H1 (cell line): Measurements from ENCODE around the gene OGDH. TPM values are rescaled to one million over a fixed set of nuclear protein-coding genes. Genes with fewer than 3 reads are reported as not detected.

Experiments
- CTCF ChIA-PET: fragments of 300-600 bp; sonication (Branson Sonifier 250); formaldehyde crosslinking; loops from one replicate; lab custom pipeline; 2021; ENCODE audit not compliant: partially characterized antibody; lab: Charles Lee
- POLR2A ChIA-PET: fragments of 300-600 bp; sonication (Branson Sonifier 250); formaldehyde crosslinking; loops from one replicate; lab custom pipeline; 2021; ENCODE audit warnings: inconsistent platforms; ENCODE audit not compliant: partially characterized antibody; lab: Charles Lee
- DNase-seq, 2 experiments: peaks; one replicate each; pipeline versions ENCODE4 v3.0.0 to v3.0.0-alpha.2; 2010 to 2022; ENCODE audit warnings: low spot score in 2 of 2, low read depth in 1 of 2, mixed read lengths in 1 of 2
- FAIRE-seq: peaks from 2 replicates; lab custom pipeline; 2011; peaks lifted over from hg19 to GRCh38; lab: Jason Lieb, UNC
- H2AFZ ChIP-seq: 2 replicates; pipeline ENCODE4 v1.8.1; 2012; ENCODE audit warnings: low read length, inconsistent platforms
- H2AK5ac ChIP-seq: 2 replicates; pipeline ENCODE4 v1.6.1; 2013; ENCODE audit warnings: low read depth, low read length
- H2BK120ac ChIP-seq: replicated peaks from 2 replicates; pipeline ENCODE3; 2013; ENCODE audit warnings: low read depth, low read length, inconsistent platforms
- H2BK12ac ChIP-seq: 2 replicates; pipeline ENCODE4 v1.6.1; 2013; ENCODE audit warnings: low read depth, low read length
- H2BK15ac ChIP-seq: 2 replicates; pipeline ENCODE4 v1.6.1; 2013; ENCODE audit warnings: low read length
- H2BK20ac ChIP-seq: 2 replicates; pipeline ENCODE4 v1.6.1; 2013; ENCODE audit warnings: low read length
- H2BK5ac ChIP-seq: 2 replicates; pipeline ENCODE4 v1.6.1; 2013; ENCODE audit warnings: low read depth, low read length
- H3K14ac ChIP-seq: 2 replicates; pipeline ENCODE4 v1.6.1; 2013; ENCODE audit warnings: inconsistent platforms; ENCODE audit not compliant: insufficient read length
- H3K18ac ChIP-seq: 2 replicates; pipeline ENCODE4 v1.6.1; 2013; ENCODE audit warnings: low read length; ENCODE audit errors: extremely low read depth
- H3K23ac ChIP-seq: 2 replicates; pipeline ENCODE4 v1.6.1; 2013; ENCODE audit warnings: inconsistent platforms; ENCODE audit not compliant: insufficient read length
- H3K23me2 ChIP-seq: 2 replicates; pipeline ENCODE4 v1.6.1; 2013; ENCODE audit warnings: low read depth, low read length
- H3K27ac ChIP-seq: 2 replicates; pipeline ENCODE4 v1.6.1; 2011; ENCODE audit warnings: low read depth, low read length, inconsistent platforms
- H3K27me3 ChIP-seq, 4 experiments: replicated peaks in 1 of 4; 1 replicate in 1 of 4; 2 replicates in 3 of 4; pipeline versions ENCODE4 v1.6.1 to v1.8.1; 2011 to 2013; ENCODE audit warnings: low read length in 3 of 4, mild to moderate bottlenecking in 3 of 4, inconsistent platforms in 2 of 4, mixed read lengths in 2 of 4, moderate library complexity in 1 of 4; ENCODE audit not compliant: control insufficient read depth in 3 of 4, insufficient read depth in 3 of 4; ENCODE audit errors: extremely low read depth in 1 of 4
- H3K36me3 ChIP-seq, 4 experiments: 2 replicates each; pipeline versions ENCODE4 v1.6.1 to v1.8.1; 2011 to 2013; ENCODE audit warnings: mild to moderate bottlenecking in 4 of 4, low read length in 3 of 4, moderate library complexity in 2 of 4, control low read depth in 1 of 4, inconsistent platforms in 1 of 4; ENCODE audit not compliant: insufficient read depth in 4 of 4, control insufficient read depth in 2 of 4
- H3K4ac ChIP-seq: replicated peaks from 2 replicates; pipeline ENCODE3; 2013; ENCODE audit warnings: low read length, low read depth, mixed read lengths, inconsistent platforms; ENCODE audit not compliant: insufficient read length
- H3K4me1 ChIP-seq, 4 experiments: replicated peaks in 1 of 4; 1 replicate in 1 of 4; 2 replicates in 3 of 4; pipeline versions ENCODE4 v1.6.1 to v1.8.1; 2011 to 2013; ENCODE audit warnings: low read length in 3 of 4, inconsistent platforms in 2 of 4, mixed read lengths in 1 of 4; ENCODE audit not compliant: insufficient read depth in 4 of 4, control insufficient read depth in 3 of 4
- H3K4me2 ChIP-seq, 2 experiments: 2 replicates each; pipeline versions ENCODE4 v1.6.1 to v1.8.1; 2011 to 2013; ENCODE audit warnings: low read depth in 2 of 2, low read length in 2 of 2, control low read depth in 1 of 2, inconsistent platforms in 1 of 2, mild to moderate bottlenecking in 1 of 2; ENCODE audit not compliant: insufficient read depth in 1 of 2
- H3K4me3 ChIP-seq, 4 experiments: fragments of 200-600, 300-600 bp in 1 of 4; sonication (generic), shearing (Covaris generic), sonication (Bioruptor Twin) in 1 of 4; 2 replicates each; pipeline versions ENCODE4 v1.5.1 to v1.8.1; 2011 to 2016; ENCODE audit warnings: low read length in 4 of 4, low read depth in 3 of 4, control low read depth in 2 of 4, inconsistent platforms in 2 of 4, mild to moderate bottlenecking in 2 of 4, mixed read lengths in 1 of 4, moderate library complexity in 1 of 4; ENCODE audit not compliant: insufficient read depth in 2 of 4; ENCODE audit errors: extremely low read depth in 1 of 4
- H3K56ac ChIP-seq: replicated peaks from 2 replicates; pipeline ENCODE3; 2013; ENCODE audit warnings: low read depth, mild to moderate bottlenecking, mixed read lengths, low read length, inconsistent platforms; ENCODE audit not compliant: insufficient read length
- H3K79me1 ChIP-seq: 2 replicates; pipeline ENCODE4 v1.6.1; 2013; ENCODE audit warnings: low read depth, low read length, control low read depth
- H3K79me2 ChIP-seq, 2 experiments: 2 replicates each; pipeline versions ENCODE4 v1.6.1 to v1.8.1; 2012 to 2013; ENCODE audit warnings: low read length in 2 of 2, mild to moderate bottlenecking in 2 of 2, inconsistent platforms in 1 of 2; ENCODE audit not compliant: insufficient read depth in 2 of 2, control insufficient read depth in 1 of 2
- H3K9ac ChIP-seq, 4 experiments: replicated peaks in 1 of 4; 1 replicate in 1 of 4; 2 replicates in 3 of 4; pipeline versions ENCODE4 v1.6.1 to v1.8.1; 2011 to 2013; ENCODE audit warnings: low read depth in 3 of 4, low read length in 3 of 4, control low read depth in 2 of 4, mild to moderate bottlenecking in 2 of 4, moderate library complexity in 2 of 4, inconsistent platforms in 1 of 4; ENCODE audit errors: extremely low read depth in 1 of 4
- H3K9me3 ChIP-seq, 2 experiments: 2 replicates each; pipeline versions ENCODE4 v1.6.1 to v1.8.1; 2012 to 2013; ENCODE audit warnings: mild to moderate bottlenecking in 2 of 2, moderate library complexity in 2 of 2, control low read depth in 1 of 2, inconsistent platforms in 1 of 2, low read depth in 1 of 2, low read length in 1 of 2, mixed read lengths in 1 of 2; ENCODE audit not compliant: insufficient read depth in 2 of 2
- H4K20me1 ChIP-seq, 2 experiments: replicated peaks in 1 of 2; 2 replicates each; pipeline versions ENCODE3 to v1.8.1; 2011 to 2013; ENCODE audit warnings: inconsistent platforms in 2 of 2, low read length in 2 of 2, mild to moderate bottlenecking in 1 of 2; ENCODE audit not compliant: insufficient read depth in 2 of 2, control insufficient read depth in 1 of 2
- H4K5ac ChIP-seq: 2 replicates; pipeline ENCODE4 v1.6.1; 2013; ENCODE audit warnings: low read length, low read depth, mixed read lengths, inconsistent platforms; ENCODE audit not compliant: insufficient read length
- H4K8ac ChIP-seq: 2 replicates; pipeline ENCODE4 v1.8.0; 2013; ENCODE audit warnings: mild to moderate bottlenecking, moderate library complexity, low read length, inconsistent platforms; ENCODE audit not compliant: insufficient read depth; ENCODE audit errors: extremely low read depth
- H4K91ac ChIP-seq: replicated peaks from 2 replicates; pipeline ENCODE3; 2013; ENCODE audit warnings: low read length, mixed read lengths, inconsistent platforms; ENCODE audit not compliant: insufficient read length
- BCL11A ChIP-seq, 2 experiments: IDR thresholded peaks; one replicate each; pipeline ENCODE4 v1.6.1; 2011; ENCODE audit warnings: low read depth in 2 of 2, low read length in 2 of 2, mild to moderate bottlenecking in 2 of 2
- BRCA1 ChIP-seq: IDR thresholded peaks from 2 replicates; pipeline ENCODE4 v1.6.1; 2012; ENCODE audit warnings: low read depth, low read length, improper control_type of control experiment
- CTCF ChIP-seq, 3 experiments: IDR thresholded peaks; 1 replicate in 2 of 3; 2 replicates in 1 of 3; pipeline versions ENCODE4 v1.5.1 to v1.6.1; 2011; ENCODE audit warnings: low read length in 3 of 3, mild to moderate bottlenecking in 3 of 3, inconsistent platforms in 2 of 3, low read depth in 1 of 3, moderate library complexity in 1 of 3; ENCODE audit not compliant: insufficient read depth in 1 of 3; ENCODE audit errors: control extremely low read depth in 1 of 3
- MAX ChIP-seq: IDR thresholded peaks from 2 replicates; pipeline ENCODE4 v1.6.1; 2012; ENCODE audit warnings: inconsistent platforms
- NANOG ChIP-seq: IDR thresholded peaks from 2 replicates; pipeline ENCODE4 v1.6.1; 2011; ENCODE audit warnings: low read length, low read depth, mild to moderate bottlenecking, inconsistent platforms; ENCODE audit not compliant: insufficient read depth, poor library complexity, severe bottlenecking
- NRF1 ChIP-seq: IDR thresholded peaks from 2 replicates; pipeline ENCODE4 v1.6.1; 2011; ENCODE audit warnings: mild to moderate bottlenecking, low read depth, low read length, improper control_type of control experiment
- POLR2AphosphoS5 ChIP-seq: IDR thresholded peaks from 2 replicates; pipeline ENCODE4 v1.6.1; 2011; ENCODE audit warnings: low read depth, low read length
- RNF2 ChIP-seq: fragments of 200-900, 300-1000 bp; sonication (generic); IDR thresholded peaks from 2 replicates; pipeline ENCODE4 v1.7.1; 2016; ENCODE audit warnings: borderline replicate concordance, low read depth, mild to moderate bottlenecking, antibody characterized with exemption, low read length; ENCODE audit not compliant: poor library complexity, severe bottlenecking; ENCODE audit errors: missing control alignments
- SUZ12 ChIP-seq: fragments of 200-600 bp; sonication (generic); IDR thresholded peaks from 2 replicates; pipeline ENCODE4 v1.6.1; 2012; ENCODE audit warnings: mild to moderate bottlenecking, inconsistent platforms, low read length, moderate library complexity, mixed read lengths
- USF2 ChIP-seq: IDR thresholded peaks from 2 replicates; pipeline ENCODE4 v1.6.1; 2011; ENCODE audit warnings: low read length, improper control_type of control experiment
- WGBS, 2 experiments: shearing (Covaris generic) in 1 of 2; methylation state at CpG; one replicate each; pipeline versions ENCODE4 v1.1.6 to v1.1.7; 2013 to 2015; ENCODE audit warnings: low lambda C conversion rate in 2 of 2, mixed read lengths in 2 of 2, inconsistent platforms in 1 of 2, low coverage in 1 of 2, missing lambda C conversion rate in 1 of 2; ENCODE audit not compliant: insufficient replicate concordance in 2 of 2, insufficient coverage in 1 of 2, insufficient read length in 1 of 2; ENCODE audit errors: extremely low coverage in 1 of 2, missing lambda C conversion rate in 1 of 2; 5-methylcytosine and 5-hydroxymethylcytosine counted together
- polyA plus RNA-seq, 7 experiments: library from polyadenylated mRNA; depleted of rRNA in 3 of 7; stranded (reverse) in 5 of 7; unstranded in 2 of 7; fragments of >200 nt in 5 of 7; fragments of 200-250 nt in 2 of 7; gene quantifications; 1 replicate in 5 of 7; 2 replicates in 1 of 7; 4 replicates in 1 of 7; pipeline versions ENCODE4 v1.2.1 to v1.2.3, GENCODE V29; 2011 to 2013; ENCODE audit warnings: missing spikeins in 2 of 7, mixed read lengths in 2 of 7
- total RNA-seq: library from RNA; stranded (reverse); fragmentation: NEBNext Ultra II Directional; extraction: Animal tissue kit (Norgen Biotek cat#: 25700); gene quantifications from 2 replicates; pipeline ENCODE4 v1.2.1, GENCODE V29; 2021

The OGDH gene
- total and polyA plus RNA-seq, 2 of the 8 experiments (the other 6 are each of a cell fraction or from before 2014, with no cell fraction given): 71.6 to 91.6 TPM

GRCh38 chr7:44666566-44666965 lies 60.1 kb downstream of the OGDH start:
- no peaks in the 10 kb centered on the region for H3K79me2 ChIP-seq
- no peak overlapping the region for H2BK15ac ChIP-seq
- H3K9me3 ChIP-seq: no peaks in the 10 kb centered on the region
- H2BK12ac ChIP-seq: no peak overlapping the region
- H3K4me2 ChIP-seq: no peak overlapping the region
- H2BK5ac ChIP-seq: no peak overlapping the region
- H2AK5ac ChIP-seq: no peak overlapping the region
- POLR2A ChIA-PET: interaction anchor here (0.7 kb wide), 1 partner anchor 96 kb away, joined by 3 read pairs; no protein-coding TSS in a partner anchor
- 98% methylated on average over 6 of the region's 6 CpGs; no CpG with 5 or more reads in 1 of the 2 experiments for WGBS, 2 experiments
- H3K4me3 ChIP-seq: no peak overlapping the region
- H3K14ac ChIP-seq: no peak overlapping the region
- H2BK20ac ChIP-seq: no peak overlapping the region
- FAIRE-seq (no peak), DNase-seq (no peak)
- no peaks in the 10 kb centered on the region for H3K4me1 ChIP-seq
- no peaks in the 10 kb centered on the region for H3K23me2 ChIP-seq
- peaks cover 0 to 3% of the 10 kb centered on the region in 2 experiments for H4K20me1 ChIP-seq
- H3K56ac ChIP-seq: no peak overlapping the region
- no peak overlapping the region for H3K18ac ChIP-seq
- no peak overlapping the region for H4K5ac ChIP-seq
- H4K8ac ChIP-seq: no peak overlapping the region
- H2AFZ ChIP-seq: no peak overlapping the region
- CTCF ChIA-PET: no interaction called here
- no peak overlapping the region for H3K4ac ChIP-seq
- no peaks in the 10 kb centered on the region for H3K27me3 ChIP-seq
- no peak overlapping the region for H2BK120ac ChIP-seq
- no peak overlapping the region for H3K23ac ChIP-seq
- no peak overlapping the region for H4K91ac ChIP-seq
- H3K9ac ChIP-seq: no peak overlapping the region
- H3K27ac ChIP-seq: no peak overlapping the region
- H3K36me3 ChIP-seq: peaks cover 0 to 9% (median 0%) of the 10 kb centered on the region in 4 experiments; a peak in 4 of 8 replicates
- H3K79me1 ChIP-seq: no peaks in the 10 kb centered on the region
- TF ChIP-seq RNF2 (no peak), MAX (no peak), BRCA1 (no peak), POLR2AphosphoS5 (no peak), NRF1 (no peak), USF2 (no peak), CTCF (IDR thresholded peaks at IDR 0.05; ENCODE audit: control extremely low read depth in 1 of 3, insufficient read depth in 1 of 3, low read depth in 1 of 3, low read length in 3 of 3) (no peak), NANOG (no peak), SUZ12 (no peak), BCL11A (IDR thresholded peaks at IDR 0.05; ENCODE audit: low read depth in 2 of 2, low read length in 2 of 2) (no peak)
